IMR-90 (cell line): ENCODE results near the gene CDC14A. TPM values are rescaled to one million over a fixed set of nuclear protein-coding genes. Genes with fewer than 3 reads are reported as not detected.

Experiments used
- ATAC-seq: fragments of 200-7000 bp; cut with Tn5 transposase; 2 replicates; pipeline ENCODE4 v1.9.1; 2020; ENCODE audit warnings: low read depth, mild to moderate bottlenecking, moderate library complexity
- BruUV-seq: library from RNA; stranded (reverse); fragments of 400-500 nt; replicated peaks from 2 replicates; lab custom pipeline; 2021; lab: Mats Ljungman, UMichigan
- CTCF ChIA-PET: fragments of 300-600 bp; formaldehyde crosslinking; extraction: SDS; loops from one replicate; lab custom pipeline; 2021; ENCODE audit warnings: antibody characterized with exemption; lab: Yijun Ruan, JAX
- POLR2A ChIA-PET: fragments of 300-600 bp; sonication (Branson Sonifier 250); formaldehyde crosslinking; loops from one replicate; lab custom pipeline; 2022; ENCODE audit warnings: antibody characterized with exemption; ENCODE audit not compliant: unreplicated experiment; lab: Charles Lee
- DNase-seq: peaks from one replicate; pipeline ENCODE4 v3.0.0; 2013
- H2AFZ ChIP-seq: replicated peaks from 2 replicates; pipeline ENCODE3; 2013; ENCODE audit warnings: low read length, mild to moderate bottlenecking; ENCODE audit not compliant: poor library complexity
- H2AK5ac ChIP-seq: 2 replicates; pipeline ENCODE4 v1.6.1; 2013; ENCODE audit warnings: low read depth, low read length, inconsistent platforms
- H2AK9ac ChIP-seq: replicated peaks from 2 replicates; pipeline ENCODE3; 2013; ENCODE audit warnings: mild to moderate bottlenecking, low read depth, low read length, moderate library complexity; ENCODE audit not compliant: poor library complexity
- H2BK120ac ChIP-seq: 2 replicates; pipeline ENCODE4 v1.6.1; 2013; ENCODE audit warnings: low read depth, low read length, inconsistent platforms
- H2BK15ac ChIP-seq: 3 replicates; pipeline ENCODE4 v1.6.1; 2013; ENCODE audit warnings: low read depth, low read length, inconsistent platforms
- H2BK20ac ChIP-seq: 2 replicates; pipeline ENCODE4 v1.6.1; 2013; ENCODE audit warnings: low read depth, mild to moderate bottlenecking, inconsistent platforms, low read length, moderate library complexity
- H2BK5ac ChIP-seq: 2 replicates; pipeline ENCODE4 v1.6.1; 2013; ENCODE audit warnings: mild to moderate bottlenecking, low read depth, low read length, inconsistent platforms; ENCODE audit not compliant: poor library complexity, severe bottlenecking
- H3K14ac ChIP-seq: replicated peaks from 2 replicates; pipeline ENCODE4 v1.6.1; 2013; ENCODE audit warnings: low read depth, low read length, inconsistent platforms
- H3K18ac ChIP-seq: 2 replicates; pipeline ENCODE4 v1.6.1; 2013; ENCODE audit warnings: low read depth, low read length, control low read depth
- H3K23ac ChIP-seq: 2 replicates; pipeline ENCODE4 v1.6.1; 2013; ENCODE audit warnings: low read depth, low read length, inconsistent platforms
- H3K27ac ChIP-seq: 2 replicates; pipeline ENCODE4 v1.5.1; 2013; ENCODE audit warnings: mild to moderate bottlenecking, control low read depth, low read length; ENCODE audit not compliant: insufficient read depth
- H3K27me3 ChIP-seq: 2 replicates; pipeline ENCODE4 v1.6.1; 2013; ENCODE audit warnings: low read length; ENCODE audit not compliant: control insufficient read depth, insufficient read depth
- H3K36me3 ChIP-seq: 2 replicates; pipeline ENCODE4 v1.6.1; 2013; ENCODE audit warnings: low read length, mixed read lengths; ENCODE audit not compliant: control insufficient read depth, insufficient read depth
- H3K4ac ChIP-seq: 2 replicates; pipeline ENCODE4 v1.6.1; 2013; ENCODE audit warnings: low read depth, low read length, inconsistent platforms
- H3K4me1 ChIP-seq: 2 replicates; pipeline ENCODE4 v1.6.1; 2013; ENCODE audit warnings: low read length, mixed read lengths; ENCODE audit not compliant: control insufficient read depth, insufficient read depth
- H3K4me2 ChIP-seq: 2 replicates; pipeline ENCODE4 v1.6.1; 2013; ENCODE audit warnings: low read depth, mild to moderate bottlenecking, control low read depth, low read length, moderate library complexity
- H3K4me3 ChIP-seq: 2 replicates; pipeline ENCODE4 v1.5.1; 2013; ENCODE audit warnings: low read depth, mild to moderate bottlenecking, control low read depth, low read length, moderate library complexity; ENCODE audit not compliant: insufficient read depth
- H3K56ac ChIP-seq: 2 replicates; pipeline ENCODE4 v1.6.1; 2013; ENCODE audit warnings: low read length, inconsistent platforms; ENCODE audit not compliant: insufficient read depth; ENCODE audit errors: extremely low read depth
- H3K79me1 ChIP-seq, 2 experiments: 2 replicates each; pipeline ENCODE4 v1.6.1; 2013; ENCODE audit warnings: low read length in 2 of 2, inconsistent platforms in 1 of 2, low read depth in 1 of 2
- H3K9ac ChIP-seq: 2 replicates; pipeline ENCODE4 v1.6.1; 2013; ENCODE audit warnings: low read depth, low read length, control low read depth
- H3K9me1 ChIP-seq: 2 replicates; pipeline ENCODE4 v1.6.1; 2013; ENCODE audit warnings: low read length, inconsistent platforms; ENCODE audit not compliant: insufficient read depth
- H3K9me3 ChIP-seq: 2 replicates; pipeline ENCODE4 v1.6.1; 2013; ENCODE audit warnings: low read length; ENCODE audit not compliant: control insufficient read depth, insufficient read depth
- H4K20me1 ChIP-seq: 2 replicates; pipeline ENCODE4 v1.6.1; 2013; ENCODE audit warnings: low read length, inconsistent platforms; ENCODE audit not compliant: insufficient read depth
- H4K5ac ChIP-seq: 2 replicates; pipeline ENCODE4 v1.6.1; 2013; ENCODE audit warnings: mild to moderate bottlenecking, low read depth, low read length, control low read depth
- H4K8ac ChIP-seq, 2 experiments: 2 replicates each; pipeline ENCODE4 v1.6.1; 2013; ENCODE audit warnings: low read depth in 2 of 2, low read length in 2 of 2, control low read depth in 1 of 2, inconsistent platforms in 1 of 2
- H4K91ac ChIP-seq: 2 replicates; pipeline ENCODE4 v1.6.1; 2013; ENCODE audit warnings: low read depth, low read length, inconsistent platforms; ENCODE audit not compliant: insufficient read depth
- BHLHE40 ChIP-seq: fragments of 150-350 bp; IDR thresholded peaks from 2 replicates; pipeline ENCODE4 v1.6.1; 2016; ENCODE audit warnings: mild to moderate bottlenecking, low read depth, low read length
- CEBPB ChIP-seq: IDR thresholded peaks from 2 replicates; pipeline ENCODE4 v1.6.1; 2012; ENCODE audit warnings: low read depth, low read length, improper control_type of control experiment
- MXI1 ChIP-seq: IDR thresholded peaks from 2 replicates; pipeline ENCODE4 v1.6.1; 2012; ENCODE audit warnings: low read depth, mild to moderate bottlenecking, low read length, moderate library complexity, borderline replicate concordance
- POLR2A ChIP-seq: IDR thresholded peaks from 2 replicates; pipeline ENCODE4 v1.6.1; 2012; ENCODE audit warnings: mild to moderate bottlenecking, low read depth, low read length
- RCOR1 ChIP-seq: IDR thresholded peaks from 2 replicates; pipeline ENCODE4 v1.6.1; 2012; ENCODE audit warnings: mild to moderate bottlenecking, low read length, improper control_type of control experiment; ENCODE audit not compliant: insufficient replicate concordance
- SMC3 ChIP-seq: fragments of 150-350 bp; IDR thresholded peaks from 2 replicates; pipeline ENCODE4 v1.6.1; 2016; ENCODE audit warnings: low read depth, mild to moderate bottlenecking, antibody characterized with exemption, low read length, moderate library complexity
- WGBS, 2 experiments: methylation state at CpG; one replicate each; pipeline versions ENCODE4 v1.1.5 to v1.1.7; 2013; ENCODE audit warnings: missing lambda C conversion rate in 2 of 2; ENCODE audit not compliant: insufficient read length in 1 of 2; ENCODE audit errors: extremely low coverage in 2 of 2; 5-methylcytosine and 5-hydroxymethylcytosine counted together
- dilution Hi-C: fragments of 300-500 bp; cut with HindIII; formaldehyde crosslinking; loops from one replicate; pipeline ENCODE4 v1.14.3; 2018; ENCODE audit warnings: low sequenced_read_pairs; ENCODE audit not compliant: unreplicated experiment
- in situ Hi-C: fragments of 300-500 bp; cut with MboI; formaldehyde crosslinking; loops from 3 replicates; pipeline ENCODE4 v1.14.3; 2019; ENCODE audit warnings: low sequenced_read_pairs, inconsistent platforms, mixed read lengths
- intact Hi-C: fragments of 100-400 bp; cut with micrococcal nuclease; formaldehyde crosslinking; loops from 2 replicates; pipeline ENCODE4 v1.10.0; 2022
- polyA plus RNA-seq, 3 experiments: library from polyadenylated mRNA; depleted of rRNA; stranded (reverse); fragments of >200 nt; gene quantifications; 2 replicates each; pipeline ENCODE4 v1.2.3, GENCODE V29; 2012; ENCODE audit warnings: low replicate concordance in 1 of 3
- total RNA-seq: library from RNA; depleted of rRNA; stranded (reverse); fragments of >200 nt; gene quantifications from 2 replicates; pipeline ENCODE4 v1.2.3, GENCODE V29; 2012
- TF ChIP-seq, protein P1 (sequence below): conservative IDR thresholded peaks from 2 replicates; pipeline ENCODE4 v1.5.1; 2012; ENCODE audit warnings: mild to moderate bottlenecking, low read depth, low read length, improper control_type of control experiment
- TF ChIP-seq, protein P2 (sequence below): fragments of 150-350 bp; IDR thresholded peaks from 2 replicates; pipeline ENCODE4 v1.6.1; 2017; ENCODE audit warnings: mild to moderate bottlenecking, antibody characterized with exemption, low read length, low read depth

Gene CDC14A
- total and polyA plus RNA-seq, 2 of the 4 experiments (the other 2 are of a cell fraction) = 1.7 to 3.0 TPM

DNA sequence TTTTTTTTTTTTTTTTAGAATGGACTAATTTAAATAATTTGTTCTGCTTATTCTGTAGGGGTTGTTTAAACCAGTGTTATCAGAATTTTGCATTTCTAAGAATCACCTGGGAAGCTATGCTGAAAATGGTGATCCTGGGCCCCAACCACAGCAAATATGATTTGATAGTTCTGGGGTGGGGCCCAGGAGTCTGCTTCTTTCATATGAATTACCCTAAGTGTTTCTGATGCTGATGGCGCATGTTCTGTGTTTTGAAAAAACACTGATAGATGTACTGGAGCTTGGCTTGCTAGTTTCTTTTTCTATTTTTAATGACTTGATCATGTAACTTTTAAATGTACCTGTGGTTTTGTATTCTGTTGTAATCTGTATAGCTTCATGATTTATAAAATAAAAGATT lies 89.3 kb downstream of the CDC14A start:
- no CpG with 5 or more reads among the region's 1 CpG for WGBS, 2 experiments
- Histone ChIP-seq H3K4me3 (no peak overlapping the region), H2BK20ac (no peak overlapping the region), H4K20me1 (no peaks in the 10 kb centered on the region), H3K4me1 (peaks cover 5% of the 10 kb centered on the region; the same call in 1 of the 2 replicates), H2BK120ac (no peak overlapping the region), H3K18ac (no peak overlapping the region), H3K14ac (no peak overlapping the region), H2BK15ac (no peak overlapping the region), H2AFZ (no peak overlapping the region), H3K27me3 (no peaks in the 10 kb centered on the region), H4K5ac (no peak overlapping the region), H3K79me1 (no peaks in the 10 kb centered on the region; a peak in 1 of 4 replicates), H4K91ac (no peak overlapping the region), H2AK5ac (no peak overlapping the region), H3K4me2 (no peak overlapping the region), H2AK9ac (no peak overlapping the region), H3K4ac (no peak overlapping the region), H3K36me3 (no peaks in the 10 kb centered on the region), H3K9me1 (peaks cover 5% of the 10 kb centered on the region), H3K9me3 (no peaks in the 10 kb centered on the region), H3K9ac (no peak overlapping the region), H3K27ac (no peak overlapping the region), H2BK5ac (no peak overlapping the region), H3K23ac (no peak overlapping the region), H3K56ac (no peak overlapping the region), H4K8ac (no peak overlapping the region)
- intact Hi-C loops = loop anchor here (5.0 kb wide), 1 partner anchor 74 kb away; no protein-coding TSS in a partner anchor
- ATAC-seq = no peak
- in situ Hi-C loops = no loop called here
- POLR2A ChIA-PET = interaction anchor here (0.5 kb wide), 1 partner anchor 52 kb away, joined by 3 read pairs; no protein-coding TSS in a partner anchor
- CTCF ChIA-PET = no interaction called here
- dilution Hi-C loops = no loop called here
- no TSS peak for BruUV-seq
- DNase-seq = no peak
- no peak for TF ChIP-seq MXI1
- no peak for TF ChIP-seq RCOR1
- no peak for TF ChIP-seq SMC3
- TF ChIP-seq CEBPB = no peak
- TF ChIP-seq, protein P1, sequence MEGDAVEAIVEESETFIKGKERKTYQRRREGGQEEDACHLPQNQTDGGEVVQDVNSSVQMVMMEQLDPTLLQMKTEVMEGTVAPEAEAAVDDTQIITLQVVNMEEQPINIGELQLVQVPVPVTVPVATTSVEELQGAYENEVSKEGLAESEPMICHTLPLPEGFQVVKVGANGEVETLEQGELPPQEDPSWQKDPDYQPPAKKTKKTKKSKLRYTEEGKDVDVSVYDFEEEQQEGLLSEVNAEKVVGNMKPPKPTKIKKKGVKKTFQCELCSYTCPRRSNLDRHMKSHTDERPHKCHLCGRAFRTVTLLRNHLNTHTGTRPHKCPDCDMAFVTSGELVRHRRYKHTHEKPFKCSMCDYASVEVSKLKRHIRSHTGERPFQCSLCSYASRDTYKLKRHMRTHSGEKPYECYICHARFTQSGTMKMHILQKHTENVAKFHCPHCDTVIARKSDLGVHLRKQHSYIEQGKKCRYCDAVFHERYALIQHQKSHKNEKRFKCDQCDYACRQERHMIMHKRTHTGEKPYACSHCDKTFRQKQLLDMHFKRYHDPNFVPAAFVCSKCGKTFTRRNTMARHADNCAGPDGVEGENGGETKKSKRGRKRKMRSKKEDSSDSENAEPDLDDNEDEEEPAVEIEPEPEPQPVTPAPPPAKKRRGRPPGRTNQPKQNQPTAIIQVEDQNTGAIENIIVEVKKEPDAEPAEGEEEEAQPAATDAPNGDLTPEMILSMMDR = no peak
- TF ChIP-seq BHLHE40 = no peak
- TF ChIP-seq, protein P2, sequence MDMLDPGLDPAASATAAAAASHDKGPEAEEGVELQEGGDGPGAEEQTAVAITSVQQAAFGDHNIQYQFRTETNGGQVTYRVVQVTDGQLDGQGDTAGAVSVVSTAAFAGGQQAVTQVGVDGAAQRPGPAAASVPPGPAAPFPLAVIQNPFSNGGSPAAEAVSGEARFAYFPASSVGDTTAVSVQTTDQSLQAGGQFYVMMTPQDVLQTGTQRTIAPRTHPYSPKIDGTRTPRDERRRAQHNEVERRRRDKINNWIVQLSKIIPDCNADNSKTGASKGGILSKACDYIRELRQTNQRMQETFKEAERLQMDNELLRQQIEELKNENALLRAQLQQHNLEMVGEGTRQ = no peak
- TF ChIP-seq POLR2A = no peak
